Measurements from ENCODE around the gene IGDCC3. TPM values are rescaled to one million over a fixed set of nuclear protein-coding genes. Genes with fewer than 3 reads are reported as not detected.

The IGDCC3 gene
- polyA plus RNA-seq, 1 donor (not counting 4 experiments of a cell fraction or from before 2014, with no cell fraction given), result not detected

DNA sequence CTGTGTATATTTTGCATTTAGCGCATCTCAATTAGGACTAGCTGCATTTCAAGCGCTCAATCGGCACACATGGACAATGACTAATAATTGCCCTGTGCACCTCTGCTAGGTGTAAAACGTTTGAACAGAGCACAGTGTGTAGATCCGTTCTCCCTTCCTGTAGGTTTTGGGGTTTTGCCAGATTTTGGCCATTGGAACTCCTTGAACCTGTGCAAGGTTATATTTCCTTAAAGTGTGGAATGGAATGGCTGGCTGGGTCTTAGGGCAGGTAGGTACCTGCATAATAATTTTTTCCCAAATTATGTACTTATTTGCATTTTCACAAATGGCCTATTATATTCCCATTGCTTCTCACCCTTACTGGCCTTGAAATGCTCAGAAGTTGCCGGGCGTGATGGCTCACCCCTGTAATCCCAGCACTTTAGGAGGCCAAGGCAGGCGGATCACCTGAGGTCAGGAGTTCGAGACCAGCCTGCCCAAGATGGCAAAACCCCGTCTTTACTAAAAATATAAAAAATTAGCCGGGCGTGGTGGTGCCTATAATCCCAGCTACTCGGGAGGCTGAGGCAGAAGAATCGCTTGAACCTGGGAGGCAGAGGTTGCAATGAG is 72.5 kb downstream of the IGDCC3 start:
- peak overlapping the region; percentile 7 for H3K4me2 ChIP-seq (ENCODE audit: control insufficient read depth, extremely low read depth, insufficient read depth, low read depth, low read length)
- FAIRE-seq, result no peak
- no peak overlapping the region for H3K4me3 ChIP-seq (ENCODE audit: control insufficient read depth in 2 of 3, extremely low read depth in 1 of 3, insufficient read depth in 2 of 3, low read depth in 1 of 3, low read length in 3 of 3)
- no peaks in the 10 kb centered on the region for H4K20me1 ChIP-seq (ENCODE audit: control insufficient read depth, extremely low read depth, insufficient read depth, low read length)
- H3K4me1 ChIP-seq (ENCODE audit: control insufficient read depth, extremely low read depth, insufficient read depth, low read length), result peaks cover 13% of the 10 kb centered on the region
- H3K9me1 ChIP-seq (ENCODE audit: control insufficient read depth, extremely low read depth, insufficient read depth, low read length), result no peaks in the 10 kb centered on the region
- peak overlapping the region; percentile 100 for H3K27ac ChIP-seq (ENCODE audit: control insufficient read depth, insufficient read depth, low read length)
- H3K36me3 ChIP-seq (ENCODE audit: control insufficient read depth in 2 of 2, extremely low read depth in 1 of 2, insufficient read depth in 2 of 2, low read length in 2 of 2), result no peaks in the 10 kb centered on the region
- dilution Hi-C loops (cut with MboI; ENCODE audit: extremely low pct_ligation_motif_present, low sequenced_read_pairs), result no loop called here
- peak; percentile 68 for DNase-seq (ENCODE audit: low read depth, low spot score)
- H3K9me3 ChIP-seq (ENCODE audit: control insufficient read depth, low read depth, low read length), result no peaks in the 10 kb centered on the region
- no peak overlapping the region for H3K9ac ChIP-seq (ENCODE audit: control insufficient read depth, extremely low read depth, insufficient read depth, low read length)
- no peaks in the 10 kb centered on the region for H3K79me2 ChIP-seq (ENCODE audit: control insufficient read depth, insufficient read depth, low read length)
- TF ChIP-seq, protein P1, sequence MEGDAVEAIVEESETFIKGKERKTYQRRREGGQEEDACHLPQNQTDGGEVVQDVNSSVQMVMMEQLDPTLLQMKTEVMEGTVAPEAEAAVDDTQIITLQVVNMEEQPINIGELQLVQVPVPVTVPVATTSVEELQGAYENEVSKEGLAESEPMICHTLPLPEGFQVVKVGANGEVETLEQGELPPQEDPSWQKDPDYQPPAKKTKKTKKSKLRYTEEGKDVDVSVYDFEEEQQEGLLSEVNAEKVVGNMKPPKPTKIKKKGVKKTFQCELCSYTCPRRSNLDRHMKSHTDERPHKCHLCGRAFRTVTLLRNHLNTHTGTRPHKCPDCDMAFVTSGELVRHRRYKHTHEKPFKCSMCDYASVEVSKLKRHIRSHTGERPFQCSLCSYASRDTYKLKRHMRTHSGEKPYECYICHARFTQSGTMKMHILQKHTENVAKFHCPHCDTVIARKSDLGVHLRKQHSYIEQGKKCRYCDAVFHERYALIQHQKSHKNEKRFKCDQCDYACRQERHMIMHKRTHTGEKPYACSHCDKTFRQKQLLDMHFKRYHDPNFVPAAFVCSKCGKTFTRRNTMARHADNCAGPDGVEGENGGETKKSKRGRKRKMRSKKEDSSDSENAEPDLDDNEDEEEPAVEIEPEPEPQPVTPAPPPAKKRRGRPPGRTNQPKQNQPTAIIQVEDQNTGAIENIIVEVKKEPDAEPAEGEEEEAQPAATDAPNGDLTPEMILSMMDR (optimal IDR thresholded peaks at IDR 0.05 in 1 of 3, IDR thresholded peaks at IDR 0.05 in 1 of 3, conservative IDR thresholded peaks at IDR 0.05 in 1 of 3; ENCODE audit: extremely low read depth in 1 of 3, insufficient read depth in 2 of 3, low read length in 3 of 3), result no peak
- TF ChIP-seq EZH2 (IDR thresholded peaks at IDR 0.05; ENCODE audit: low read length), result no peak
- no peak overlapping the region for H2AFZ ChIP-seq (ENCODE audit: control insufficient read depth, low read length)
- no peaks in the 10 kb centered on the region for H3K27me3 ChIP-seq (ENCODE audit: control insufficient read depth, extremely low read depth, insufficient read depth, low read length)

DNA sequence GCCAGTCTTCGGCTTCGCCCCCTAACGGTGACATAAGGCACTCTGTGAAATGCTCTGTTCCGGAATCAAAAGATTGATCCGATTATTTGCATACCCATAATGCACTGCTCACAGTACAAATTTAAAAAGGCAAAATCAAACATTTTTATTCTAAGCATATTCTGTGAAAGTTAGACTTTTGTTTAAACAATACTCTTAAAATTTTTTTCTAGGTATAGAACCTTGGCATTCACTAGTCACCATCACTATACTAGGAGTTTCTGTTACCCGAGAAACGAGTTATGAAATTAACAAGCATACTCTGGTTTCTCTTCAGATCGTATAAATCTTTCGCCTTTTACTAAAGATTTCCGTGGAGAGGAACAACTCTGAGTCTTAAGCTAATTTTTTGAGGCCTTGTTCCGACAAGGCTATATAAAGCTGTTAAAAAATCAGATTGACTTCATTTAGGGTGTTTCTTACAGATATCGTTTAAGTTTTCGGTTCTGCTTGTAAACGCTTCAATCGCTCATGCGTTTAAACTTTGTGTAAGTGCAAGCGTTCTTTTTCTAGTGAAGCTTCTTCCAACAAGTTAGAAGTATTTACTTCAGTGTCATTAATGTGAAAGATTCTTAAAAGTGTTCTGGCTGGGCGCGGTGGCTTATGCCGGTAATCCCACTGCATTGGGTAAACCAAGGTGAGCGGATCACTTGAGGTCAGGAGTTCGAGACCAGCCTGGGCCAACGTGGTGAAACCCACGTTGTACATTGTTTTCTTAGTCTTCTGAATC is 73.2 kb downstream of the IGDCC3 start, which contains the start of gene RNU5B-1:
TSS of gene RNU5B-1 (plus strand) at position 297 of the 769 bp plus-strand sequence.
- Histone ChIP-seq H3K9me3 (ENCODE audit: control insufficient read depth, low read depth, low read length) (no peaks in the 10 kb centered on the region), H4K20me1 (ENCODE audit: control insufficient read depth, extremely low read depth, insufficient read depth, low read length) (no peaks in the 10 kb centered on the region), H3K36me3 (ENCODE audit: control insufficient read depth in 2 of 2, extremely low read depth in 1 of 2, insufficient read depth in 2 of 2, low read length in 2 of 2) (no peaks in the 10 kb centered on the region), H3K27ac (ENCODE audit: control insufficient read depth, insufficient read depth, low read length) (peak within 1 kb of the TSS; percentile 100), H3K9ac (ENCODE audit: control insufficient read depth, extremely low read depth, insufficient read depth, low read length) (peak within 1 kb of the TSS; percentile 88), H3K4me1 (ENCODE audit: control insufficient read depth, extremely low read depth, insufficient read depth, low read length) (peaks cover 13% of the 10 kb centered on the region), H3K4me2 (ENCODE audit: control insufficient read depth, extremely low read depth, insufficient read depth, low read depth, low read length) (peak within 1 kb of the TSS; percentile 89), H2AFZ (ENCODE audit: control insufficient read depth, low read length) (peak within 1 kb of the TSS; percentile 80), H3K27me3 (ENCODE audit: control insufficient read depth, extremely low read depth, insufficient read depth, low read length) (no peaks in the 10 kb centered on the region), H3K9me1 (ENCODE audit: control insufficient read depth, extremely low read depth, insufficient read depth, low read length) (no peaks in the 10 kb centered on the region), H3K4me3 (ENCODE audit: control insufficient read depth in 2 of 3, extremely low read depth in 1 of 3, insufficient read depth in 2 of 3, low read depth in 1 of 3, low read length in 3 of 3) (peak within 1 kb of the TSS; percentile 36 to 85 (median 55)), H3K79me2 (ENCODE audit: control insufficient read depth, insufficient read depth, low read length) (no peaks in the 10 kb centered on the region)
- no peak for TF ChIP-seq EZH2 (IDR thresholded peaks at IDR 0.05; ENCODE audit: low read length)
- TF ChIP-seq, protein P1 (optimal IDR thresholded peaks at IDR 0.05 in 1 of 3, IDR thresholded peaks at IDR 0.05 in 1 of 3, conservative IDR thresholded peaks at IDR 0.05 in 1 of 3; ENCODE audit: extremely low read depth in 1 of 3, insufficient read depth in 2 of 3, low read length in 3 of 3), result peak; percentile 72 to 91 (median 75)
- dilution Hi-C loops (cut with MboI; ENCODE audit: extremely low pct_ligation_motif_present, low sequenced_read_pairs), result no loop called here
- FAIRE-seq (peak; percentile 41), DNase-seq (ENCODE audit: low read depth, low spot score) (no peak)

All from keratinocyte (primary cell).